SK-N-SH (cell line): Measurements from ENCODE around the gene MYL1.

Source experiments
- CTCF ChIP-seq: fragments of 200-600 bp; sonication (generic); IDR thresholded peaks from 2 replicates; pipeline ENCODE4 v1.6.1; 2017; ENCODE audit warnings: antibody characterized with exemption, mild to moderate bottlenecking, moderate library complexity
- FOXJ3 ChIP-seq: sonication (generic); formaldehyde crosslinking; IDR thresholded peaks from 2 replicates; pipeline ENCODE4 v1.5.1; 2020; ENCODE audit warnings: mild to moderate bottlenecking, missing genetic modification reagents
- FOXM1 ChIP-seq: IDR thresholded peaks from 2 replicates; pipeline ENCODE4 v1.4.0; 2012; ENCODE audit warnings: low read depth, mild to moderate bottlenecking
- IRF3 ChIP-seq: fragments of 150-350 bp; IDR thresholded peaks from 2 replicates; pipeline ENCODE4 v1.6.1; 2016; ENCODE audit warnings: mild to moderate bottlenecking, low read depth, low read length
- POLR2AphosphoS5 ChIP-seq: IDR thresholded peaks from 2 replicates; pipeline ENCODE4 v1.6.1; 2012; ENCODE audit warnings: low read depth, low read length
- SIN3A ChIP-seq: IDR thresholded peaks from 2 replicates; pipeline ENCODE4 v1.6.1; 2012; ENCODE audit warnings: low read depth, mild to moderate bottlenecking, low read length, moderate library complexity, borderline replicate concordance
- TAF1 ChIP-seq: IDR thresholded peaks from 2 replicates; pipeline ENCODE4 v1.6.1; 2012; ENCODE audit warnings: low read depth, mild to moderate bottlenecking, low read length, moderate library complexity, borderline replicate concordance

- no peak for TF ChIP-seq FOXM1
- no peak for TF ChIP-seq TAF1
- no peak for TF ChIP-seq CTCF
- no peak for TF ChIP-seq IRF3
- TF ChIP-seq FOXJ3 (CRISPR knock-in tag), result no peak
- TF ChIP-seq POLR2AphosphoS5, result no peak
- no peak for TF ChIP-seq SIN3A
Measured at GRCh38 chr2:210356944-210357343, 42.0 kb upstream of the MYL1 start.
